Astrocyte (in vitro differentiated cells and primary cell): Measurements from ENCODE around the gene LEMD1. TPM values are rescaled to one million over a fixed set of nuclear protein-coding genes. Genes with fewer than 3 reads are reported as not detected.
A peak's percentile ranks its signal among the peaks of the same experiment; 100 is the strongest.

ENCODE experiments used
- DNase-seq: peaks from one replicate; pipeline ENCODE4 v3.0.0-alpha.2; 2010; ENCODE audit warnings: low read depth
- FAIRE-seq: peaks from 2 replicates; lab custom pipeline; 2011; peaks lifted over from hg19 to GRCh38; lab: Jason Lieb, UNC
- H2AFZ ChIP-seq: 2 replicates; pipeline ENCODE4 v1.6.0; 2012; ENCODE audit warnings: low read depth, low read length, inconsistent platforms
- H3K27ac ChIP-seq: 2 replicates; pipeline ENCODE4 v1.5.1; 2011; ENCODE audit warnings: low read depth, low read length, inconsistent platforms
- H3K27me3 ChIP-seq: 2 replicates; pipeline ENCODE4 v1.6.0; 2011; ENCODE audit warnings: low read length, inconsistent platforms; ENCODE audit not compliant: insufficient read depth
- H3K36me3 ChIP-seq: 2 replicates; pipeline ENCODE4 v1.5.1; 2011; ENCODE audit warnings: low read length, inconsistent platforms; ENCODE audit not compliant: insufficient read depth
- H3K4me1 ChIP-seq: 2 replicates; pipeline ENCODE4 v1.5.1; 2011; ENCODE audit warnings: low read length, inconsistent platforms; ENCODE audit not compliant: insufficient read depth
- H3K4me2 ChIP-seq: 2 replicates; pipeline ENCODE4 v1.6.0; 2012; ENCODE audit warnings: low read length, inconsistent platforms
- H3K4me3 ChIP-seq: 2 replicates; pipeline ENCODE4 v1.5.1; 2011; ENCODE audit warnings: low read depth, mild to moderate bottlenecking, low read length, inconsistent platforms; ENCODE audit not compliant: insufficient read depth
- H3K79me2 ChIP-seq: 2 replicates; pipeline ENCODE4 v1.6.0; 2012; ENCODE audit warnings: mild to moderate bottlenecking, low read length, inconsistent platforms; ENCODE audit not compliant: insufficient read depth
- H3K9ac ChIP-seq: 2 replicates; pipeline ENCODE4 v1.6.0; 2012; ENCODE audit warnings: mild to moderate bottlenecking, low read length, inconsistent platforms
- H3K9me3 ChIP-seq: 2 replicates; pipeline ENCODE4 v1.5.1; 2012; ENCODE audit warnings: low read depth, mild to moderate bottlenecking, low read length, inconsistent platforms; ENCODE audit not compliant: insufficient read depth
- H4K20me1 ChIP-seq: 2 replicates; pipeline ENCODE4 v1.6.0; 2012; ENCODE audit warnings: low read length, inconsistent platforms; ENCODE audit not compliant: insufficient read depth
- H3K27ac Mint-ChIP-seq: one replicate; pipeline ENCODE4 v1.8.0; 2021; ENCODE audit warnings: mild to moderate bottlenecking, mixed read lengths; ENCODE audit not compliant: unreplicated experiment
- H3K27me3 Mint-ChIP-seq: one replicate; pipeline ENCODE4 v1.8.0; 2021; ENCODE audit warnings: low read depth, mixed read lengths; ENCODE audit not compliant: unreplicated experiment
- H3K36me3 Mint-ChIP-seq: one replicate; pipeline ENCODE4 v1.8.0; 2021; ENCODE audit warnings: low read depth, mixed read lengths; ENCODE audit not compliant: unreplicated experiment
- H3K4me1 Mint-ChIP-seq: one replicate; pipeline ENCODE4 v1.8.0; 2021; ENCODE audit warnings: low read depth, mixed read lengths; ENCODE audit not compliant: unreplicated experiment
- H3K4me3 Mint-ChIP-seq: one replicate; pipeline ENCODE4 v1.8.0; 2021; ENCODE audit warnings: mild to moderate bottlenecking, moderate library complexity, mixed read lengths; ENCODE audit not compliant: unreplicated experiment
- H3K9me3 Mint-ChIP-seq: one replicate; pipeline ENCODE4 v1.8.0; 2021; ENCODE audit warnings: mild to moderate bottlenecking, mixed read lengths; ENCODE audit not compliant: unreplicated experiment
- CTCF ChIP-seq: IDR thresholded peaks from 2 replicates; pipeline ENCODE4 v1.5.1; 2011; ENCODE audit warnings: low read depth, mild to moderate bottlenecking, inconsistent platforms, low read length, moderate library complexity; ENCODE audit not compliant: insufficient read depth
- EZH2 ChIP-seq: IDR thresholded peaks from 2 replicates; pipeline ENCODE4 v1.6.1; 2012; ENCODE audit warnings: mild to moderate bottlenecking, low read length, inconsistent platforms; ENCODE audit not compliant: insufficient read depth
- total RNA-seq: library from RNA; stranded (reverse); gene quantifications from 2 replicates; pipeline ENCODE4 v1.2.1, GENCODE V29; 2021

The LEMD1 gene
- total RNA-seq, 1 donor from 2014 or later = 3.1 TPM

GRCh38 chr1:205444931-205445645, 23.2 kb upstream of the LEMD1 start:
- no peaks in the 10 kb centered on the region for H3K27me3 ChIP-seq
- TF ChIP-seq CTCF (no peak), EZH2 (no peak)
- Mint-ChIP-seq H3K36me3 (peaks cover 1% of the 10 kb centered on the region), H3K9me3 (no peaks in the 10 kb centered on the region), H3K4me1 (peaks cover 66% of the 10 kb centered on the region), H3K27me3 (no peaks in the 10 kb centered on the region), H3K27ac (no peak overlapping the region), H3K4me3 (peak overlapping the region; percentile 47)
- no peaks in the 10 kb centered on the region for H3K9me3 ChIP-seq
- peaks cover 19% of the 10 kb centered on the region for H3K79me2 ChIP-seq
- FAIRE-seq = no peak
- peaks cover 42% of the 10 kb centered on the region for H3K4me1 ChIP-seq
- no peak overlapping the region for H3K4me3 ChIP-seq
- no peak overlapping the region for H3K9ac ChIP-seq
- H4K20me1 ChIP-seq = peaks cover 6% of the 10 kb centered on the region
- H2AFZ ChIP-seq = no peak overlapping the region
- no peak overlapping the region for H3K27ac ChIP-seq
- DNase-seq = peak; percentile 25
- peak overlapping the region; percentile 67 for H3K4me2 ChIP-seq
- H3K36me3 ChIP-seq = no peaks in the 10 kb centered on the region

- Mint-ChIP-seq H3K4me3 (peak overlapping the region; percentile 47), H3K9me3 (no peaks in the 10 kb centered on the region), H3K27me3 (no peaks in the 10 kb centered on the region), H3K27ac (no peak overlapping the region), H3K4me1 (peaks cover 66% of the 10 kb centered on the region), H3K36me3 (peaks cover 1% of the 10 kb centered on the region)
- Histone ChIP-seq H3K9ac (no peak overlapping the region), H3K4me2 (peak overlapping the region; percentile 67), H2AFZ (no peak overlapping the region), H3K4me3 (no peak overlapping the region), H3K4me1 (peaks cover 38% of the 10 kb centered on the region), H3K27me3 (no peaks in the 10 kb centered on the region), H4K20me1 (peaks cover 6% of the 10 kb centered on the region), H3K36me3 (no peaks in the 10 kb centered on the region), H3K27ac (no peak overlapping the region), H3K79me2 (peaks cover 16% of the 10 kb centered on the region), H3K9me3 (no peaks in the 10 kb centered on the region)
- no peak for FAIRE-seq
- DNase-seq = peak; percentile 27
- TF ChIP-seq EZH2 (no peak), CTCF (no peak)
Measured at GRCh38 chr1:205444300-205444930, 22.6 kb upstream of the LEMD1 start.
